HepG2 (cell line): ENCODE measurements around the gene WWTR1. TPM values are rescaled to one million over a fixed set of nuclear protein-coding genes. Genes with fewer than 3 reads are reported as not detected.
A peak's percentile ranks its signal among the peaks of the same experiment; 100 is the strongest.

Experiments used
- ATAC-seq: fragments of 200-7000 bp; cut with Tn5 transposase; 3 replicates; pipeline ENCODE4 v1.9.1; 2020; ENCODE audit warnings: mild to moderate bottlenecking, moderate library complexity
- BruUV-seq: library from RNA; stranded (reverse); fragments of 400-500 nt; replicated peaks from 2 replicates; lab custom pipeline; 2021; lab: Mats Ljungman, UMichigan
- CTCF ChIA-PET: fragments of 300-600 bp; formaldehyde crosslinking; extraction: SDS; loops from one replicate; lab custom pipeline; 2021; ENCODE audit warnings: low total read pairs, inconsistent platforms, low intra/inter-chr PET ratio; lab: Yijun Ruan, JAX
- POLR2A ChIA-PET: fragments of 350-600 bp; sonication (Branson Sonifier 250); formaldehyde crosslinking; loops from one replicate; lab custom pipeline; 2020; ENCODE audit warnings: antibody characterized with exemption, inconsistent platforms; lab: Yijun Ruan, JAX
- DNase-seq: peaks from one replicate; pipeline ENCODE4 v3.0.0-alpha.2; 2015; ENCODE audit warnings: low spot score
- FAIRE-seq: peaks from 3 replicates; lab custom pipeline; 2011; peaks lifted over from hg19 to GRCh38; lab: Jason Lieb, UNC
- H2AFZ ChIP-seq: one replicate; pipeline ENCODE4 v1.6.1; 2011; ENCODE audit warnings: low read length, inconsistent platforms
- H3K27ac ChIP-seq: fragments of 300-600 bp; 3 replicates; pipeline ENCODE4 v1.8.0; 2011; ENCODE audit warnings: mixed run types, mild to moderate bottlenecking, mixed read lengths, low read length, inconsistent platforms; ENCODE audit not compliant: insufficient read depth; ENCODE audit errors: extremely low read length
- H3K27me3 ChIP-seq, 2 experiments: fragments of 200-600 bp in 1 of 2; 2 replicates in 1 of 2; 3 replicates in 1 of 2; pipeline versions ENCODE4 v1.6.0 to v1.8.0; 2011; ENCODE audit warnings: low read length in 2 of 2, mild to moderate bottlenecking in 2 of 2, moderate library complexity in 2 of 2, inconsistent platforms in 1 of 2; ENCODE audit not compliant: insufficient read depth in 2 of 2, control insufficient read depth in 1 of 2
- H3K36me3 ChIP-seq, 2 experiments: fragments of 200-600 bp in 1 of 2; replicated peaks in 1 of 2; 2 replicates in 1 of 2; 3 replicates in 1 of 2; pipeline versions ENCODE4 v1.5.1 to v1.8.0; 2011; ENCODE audit warnings: low read length in 2 of 2, inconsistent platforms in 1 of 2; ENCODE audit not compliant: insufficient read depth in 2 of 2, control insufficient read depth in 1 of 2
- H3K4me1 ChIP-seq: 2 replicates; pipeline ENCODE4 v1.5.1; 2012; ENCODE audit warnings: low read length, inconsistent platforms; ENCODE audit not compliant: insufficient read depth
- H3K4me2 ChIP-seq: 2 replicates; pipeline ENCODE4 v1.6.0; 2011; ENCODE audit warnings: low read depth, low read length, inconsistent platforms
- H3K4me3 ChIP-seq, 3 experiments: fragments of 200-600 bp in 1 of 3; sonication (generic), shearing (Covaris generic) in 1 of 3; replicated peaks in 1 of 3; 2 replicates each; pipeline ENCODE4 v1.5.1; 2011 to 2016; ENCODE audit warnings: low read length in 3 of 3, inconsistent platforms in 2 of 3, low read depth in 2 of 3, mild to moderate bottlenecking in 2 of 3, control low read depth in 1 of 3, mixed read lengths in 1 of 3; ENCODE audit not compliant: insufficient read depth in 1 of 3
- H3K79me2 ChIP-seq: one replicate; pipeline ENCODE4 v1.6.1; 2011; ENCODE audit warnings: low read length, inconsistent platforms; ENCODE audit not compliant: insufficient read depth
- H3K9ac ChIP-seq: 2 replicates; pipeline ENCODE4 v1.6.0; 2011; ENCODE audit warnings: mild to moderate bottlenecking, low read depth, low read length, inconsistent platforms; ENCODE audit not compliant: insufficient read depth
- H3K9me3 ChIP-seq: 2 replicates; pipeline ENCODE4 v1.5.1; 2012; ENCODE audit warnings: mild to moderate bottlenecking, low read length
- H4K20me1 ChIP-seq: 2 replicates; pipeline ENCODE4 v1.6.0; 2011; ENCODE audit warnings: inconsistent platforms, mild to moderate bottlenecking, low read length, moderate library complexity; ENCODE audit not compliant: insufficient read depth
- AKAP8 ChIP-seq: sonication (generic); formaldehyde crosslinking; IDR thresholded peaks from 2 replicates; pipeline ENCODE4 v1.5.1; 2020; ENCODE audit warnings: mild to moderate bottlenecking, missing genetic modification reagents
- ERF ChIP-seq: IDR thresholded peaks from 2 replicates; pipeline ENCODE4 v1.6.1; 2018; ENCODE audit warnings: missing biosample characterization, missing genetic modification reagents
- MXI1 ChIP-seq: IDR thresholded peaks from 3 replicates; pipeline ENCODE4 v1.6.1; 2012; ENCODE audit warnings: low read depth, low read length, inconsistent platforms, borderline replicate concordance
- NFIC ChIP-seq: IDR thresholded peaks from 2 replicates; pipeline ENCODE4 v1.6.1; 2012; ENCODE audit warnings: mild to moderate bottlenecking, low read length, inconsistent platforms
- SRSF9 ChIP-seq: fragments of 200-400 bp; formaldehyde crosslinking; IDR thresholded peaks from 2 replicates; pipeline ENCODE4 v1.6.1; 2018; ENCODE audit warnings: borderline replicate concordance, mild to moderate bottlenecking, low read depth, low read length; ENCODE audit not compliant: insufficient read depth, poor library complexity, severe bottlenecking
- TBP ChIP-seq: sonication (generic); formaldehyde crosslinking; IDR thresholded peaks from 2 replicates; pipeline ENCODE4 v1.5.0; 2020; ENCODE audit warnings: missing genetic modification reagents
- U2AF2 ChIP-seq: fragments of 200-400 bp; formaldehyde crosslinking; IDR thresholded peaks from 2 replicates; pipeline ENCODE4 v1.6.1; 2017; ENCODE audit warnings: low read depth, mild to moderate bottlenecking, low read length
- WGBS: methylation state at CpG from one replicate; pipeline ENCODE4 v1.1.6; 2017; ENCODE audit warnings: low lambda C conversion rate; 5-methylcytosine and 5-hydroxymethylcytosine counted together
- in situ Hi-C: cut with HindIII; loops from 2 replicates; pipeline ENCODE4 v1.10.0; 2017; ENCODE audit warnings: low pct_unique_long_range_greater_than_20kb; ENCODE audit not compliant: extremely low pct_ligation_motif_present
- intact Hi-C: fragments of 100-400 bp; cut with micrococcal nuclease; formaldehyde crosslinking; loops from one replicate; pipeline ENCODE4 v1.10.0; 2022; ENCODE audit not compliant: unreplicated experiment
- polyA plus RNA-seq, 8 experiments: library from polyadenylated mRNA; depleted of rRNA in 3 of 8; stranded (reverse) in 7 of 8; unstranded in 1 of 8; fragments of >200 nt; fragmentation: Illumina TruSeq in 4 of 8; extraction: Trizol in 4 of 8; gene quantifications; 2 replicates each; pipeline versions ENCODE4 v1.2.1 to v1.2.3, GENCODE V29; 2011 to 2016; ENCODE audit warnings: low read depth in 4 of 8, missing spikeins in 1 of 8, mixed read lengths in 1 of 8; ENCODE audit not compliant: insufficient read depth in 1 of 8
- total RNA-seq, 5 experiments: library from RNA; depleted of rRNA; stranded (reverse); fragments of >200 nt; fragmentation: Illumina TruSeq; extraction: Trizol; gene quantifications; 2 replicates each; pipeline ENCODE4 v1.2.3, GENCODE V29; 2016; ENCODE audit warnings: low read depth in 1 of 5
- TF ChIP-seq, protein P1 (sequence below): sonication (generic); formaldehyde crosslinking; IDR thresholded peaks from 2 replicates; pipeline ENCODE4 v1.4.0; 2020; ENCODE audit warnings: missing genetic modification reagents, borderline replicate concordance
- TF ChIP-seq, protein P2 (sequence below): sonication (generic); formaldehyde crosslinking; IDR thresholded peaks from 2 replicates; pipeline ENCODE4 v1.8.0; 2022; ENCODE audit warnings: mild to moderate bottlenecking, missing genetic modification reagents, moderate library complexity
- TF ChIP-seq, protein P3 (sequence below), 2 experiments: sonication (generic) in 1 of 2; formaldehyde crosslinking in 1 of 2; IDR thresholded peaks; 2 replicates each; pipeline versions ENCODE4 v1.5.1 to v1.6.1; 2011 to 2020; ENCODE audit warnings: borderline replicate concordance in 1 of 2, low read depth in 1 of 2, low read length in 1 of 2, mild to moderate bottlenecking in 1 of 2, missing genetic modification reagents in 1 of 2, moderate library complexity in 1 of 2
- TF ChIP-seq, protein P4 (sequence below): sonication (generic); formaldehyde crosslinking; IDR thresholded peaks from 2 replicates; pipeline ENCODE4 v1.9.0; 2021; ENCODE audit warnings: missing genetic modification reagents, borderline replicate concordance

The WWTR1 gene
- total and polyA plus RNA-seq, 2 of the 13 experiments (the other 11 are each of a cell fraction or from before 2014, with no cell fraction given) = 19.7 to 139 TPM

GRCh38 chr3:149532489-149533180 lies 125.2 kb downstream of the WWTR1 start (continued):
- TF ChIP-seq, protein P1, sequence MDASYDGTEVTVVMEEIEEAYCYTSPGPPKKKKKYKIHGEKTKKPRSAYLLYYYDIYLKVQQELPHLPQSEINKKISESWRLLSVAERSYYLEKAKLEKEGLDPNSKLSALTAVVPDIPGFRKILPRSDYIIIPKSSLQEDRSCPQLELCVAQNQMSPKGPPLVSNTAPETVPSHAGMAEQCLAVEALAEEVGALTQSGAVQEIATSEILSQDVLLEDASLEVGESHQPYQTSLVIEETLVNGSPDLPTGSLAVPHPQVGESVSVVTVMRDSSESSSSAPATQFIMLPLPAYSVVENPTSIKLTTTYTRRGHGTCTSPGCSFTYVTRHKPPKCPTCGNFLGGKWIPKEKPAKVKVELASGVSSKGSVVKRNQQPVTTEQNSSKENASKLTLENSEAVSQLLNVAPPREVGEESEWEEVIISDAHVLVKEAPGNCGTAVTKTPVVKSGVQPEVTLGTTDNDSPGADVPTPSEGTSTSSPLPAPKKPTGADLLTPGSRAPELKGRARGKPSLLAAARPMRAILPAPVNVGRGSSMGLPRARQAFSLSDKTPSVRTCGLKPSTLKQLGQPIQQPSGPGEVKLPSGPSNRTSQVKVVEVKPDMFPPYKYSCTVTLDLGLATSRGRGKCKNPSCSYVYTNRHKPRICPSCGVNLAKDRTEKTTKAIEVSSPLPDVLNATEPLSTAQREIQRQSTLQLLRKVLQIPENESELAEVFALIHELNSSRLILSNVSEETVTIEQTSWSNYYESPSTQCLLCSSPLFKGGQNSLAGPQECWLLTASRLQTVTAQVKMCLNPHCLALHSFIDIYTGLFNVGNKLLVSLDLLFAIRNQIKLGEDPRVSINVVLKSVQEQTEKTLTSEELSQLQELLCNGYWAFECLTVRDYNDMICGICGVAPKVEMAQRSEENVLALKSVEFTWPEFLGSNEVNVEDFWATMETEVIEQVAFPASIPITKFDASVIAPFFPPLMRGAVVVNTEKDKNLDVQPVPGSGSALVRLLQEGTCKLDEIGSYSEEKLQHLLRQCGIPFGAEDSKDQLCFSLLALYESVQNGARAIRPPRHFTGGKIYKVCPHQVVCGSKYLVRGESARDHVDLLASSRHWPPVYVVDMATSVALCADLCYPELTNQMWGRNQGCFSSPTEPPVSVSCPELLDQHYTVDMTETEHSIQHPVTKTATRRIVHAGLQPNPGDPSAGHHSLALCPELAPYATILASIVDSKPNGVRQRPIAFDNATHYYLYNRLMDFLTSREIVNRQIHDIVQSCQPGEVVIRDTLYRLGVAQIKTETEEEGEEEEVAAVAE = 0 out of 2 replicates have a peak, but pooled peaks have one; percentile 25

DNA sequence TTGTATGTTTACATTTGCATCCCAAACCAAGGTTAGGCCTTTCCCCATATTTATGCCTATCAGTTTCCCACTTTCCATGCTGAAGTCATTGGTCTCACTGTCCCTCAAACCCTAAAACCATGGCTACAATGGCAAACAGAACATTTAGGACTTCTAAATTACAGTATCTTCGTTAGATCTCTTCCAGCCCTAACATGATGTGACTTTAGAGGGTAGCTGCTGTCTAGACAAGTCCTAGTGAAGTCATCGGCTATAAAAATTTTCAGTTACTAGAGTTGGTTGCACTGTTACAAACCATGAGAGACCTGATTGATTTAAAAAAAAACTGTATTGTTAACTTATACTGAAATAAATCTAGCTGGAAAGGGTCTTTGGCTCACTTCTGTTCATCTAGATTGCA lies 128.7 kb downstream of the WWTR1 start:
- no peak overlapping the region for H3K27ac ChIP-seq
- TF ChIP-seq ERF (CRISPR knock-in tag) (no peak), SRSF9 (no peak), AKAP8 (CRISPR knock-in tag) (no peak), TBP (CRISPR knock-in tag) (no peak), NFIC (no peak), MXI1 (no peak), U2AF2 (no peak)
- TF ChIP-seq, protein P2, sequence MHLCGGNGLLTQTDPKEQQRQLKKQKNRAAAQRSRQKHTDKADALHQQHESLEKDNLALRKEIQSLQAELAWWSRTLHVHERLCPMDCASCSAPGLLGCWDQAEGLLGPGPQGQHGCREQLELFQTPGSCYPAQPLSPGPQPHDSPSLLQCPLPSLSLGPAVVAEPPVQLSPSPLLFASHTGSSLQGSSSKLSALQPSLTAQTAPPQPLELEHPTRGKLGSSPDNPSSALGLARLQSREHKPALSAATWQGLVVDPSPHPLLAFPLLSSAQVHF (CRISPR knock-in tag) = no peak
- TF ChIP-seq, protein P3, sequence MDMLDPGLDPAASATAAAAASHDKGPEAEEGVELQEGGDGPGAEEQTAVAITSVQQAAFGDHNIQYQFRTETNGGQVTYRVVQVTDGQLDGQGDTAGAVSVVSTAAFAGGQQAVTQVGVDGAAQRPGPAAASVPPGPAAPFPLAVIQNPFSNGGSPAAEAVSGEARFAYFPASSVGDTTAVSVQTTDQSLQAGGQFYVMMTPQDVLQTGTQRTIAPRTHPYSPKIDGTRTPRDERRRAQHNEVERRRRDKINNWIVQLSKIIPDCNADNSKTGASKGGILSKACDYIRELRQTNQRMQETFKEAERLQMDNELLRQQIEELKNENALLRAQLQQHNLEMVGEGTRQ (IDR thresholded peaks at IDR 0.05; ENCODE audit: low read depth, low read length) = no peak
- TF ChIP-seq, protein P3 (CRISPR knock-in tag; IDR thresholded peaks at IDR 0.05; ENCODE audit: borderline replicate concordance) = no peak
- TF ChIP-seq, protein P4, sequence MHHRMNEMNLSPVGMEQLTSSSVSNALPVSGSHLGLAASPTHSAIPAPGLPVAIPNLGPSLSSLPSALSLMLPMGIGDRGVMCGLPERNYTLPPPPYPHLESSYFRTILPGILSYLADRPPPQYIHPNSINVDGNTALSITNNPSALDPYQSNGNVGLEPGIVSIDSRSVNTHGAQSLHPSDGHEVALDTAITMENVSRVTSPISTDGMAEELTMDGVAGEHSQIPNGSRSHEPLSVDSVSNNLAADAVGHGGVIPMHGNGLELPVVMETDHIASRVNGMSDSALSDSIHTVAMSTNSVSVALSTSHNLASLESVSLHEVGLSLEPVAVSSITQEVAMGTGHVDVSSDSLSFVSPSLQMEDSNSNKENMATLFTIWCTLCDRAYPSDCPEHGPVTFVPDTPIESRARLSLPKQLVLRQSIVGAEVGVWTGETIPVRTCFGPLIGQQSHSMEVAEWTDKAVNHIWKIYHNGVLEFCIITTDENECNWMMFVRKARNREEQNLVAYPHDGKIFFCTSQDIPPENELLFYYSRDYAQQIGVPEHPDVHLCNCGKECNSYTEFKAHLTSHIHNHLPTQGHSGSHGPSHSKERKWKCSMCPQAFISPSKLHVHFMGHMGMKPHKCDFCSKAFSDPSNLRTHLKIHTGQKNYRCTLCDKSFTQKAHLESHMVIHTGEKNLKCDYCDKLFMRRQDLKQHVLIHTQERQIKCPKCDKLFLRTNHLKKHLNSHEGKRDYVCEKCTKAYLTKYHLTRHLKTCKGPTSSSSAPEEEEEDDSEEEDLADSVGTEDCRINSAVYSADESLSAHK (CRISPR knock-in tag) = no peak

More for the DNA sequence above, 128.7 kb downstream of the WWTR1 start:
- intact Hi-C loops (no loop called here), in situ Hi-C loops (loop anchor here (5.0 kb wide), 1 partner anchor 183 kb away; no protein-coding TSS in a partner anchor)
- H2AFZ ChIP-seq = no peak overlapping the region
- DNase-seq (no peak), FAIRE-seq (no peak), ATAC-seq (no peak)
- no peak overlapping the region for H3K9ac ChIP-seq
- POLR2A ChIA-PET = no interaction called here
- H4K20me1 ChIP-seq = peaks cover 37% of the 10 kb centered on the region
- WGBS = 100% methylated on average over 2 of the region's 2 CpGs
- no TSS peak for BruUV-seq
- no peaks in the 10 kb centered on the region for H3K9me3 ChIP-seq
- H3K36me3 ChIP-seq = peaks cover 14 to 64% of the 10 kb centered on the region in 2 experiments
- peaks cover 15% of the 10 kb centered on the region for H3K79me2 ChIP-seq
- no peak overlapping the region for H3K4me2 ChIP-seq
- H3K4me1 ChIP-seq = peaks cover 34% of the 10 kb centered on the region
- H3K27me3 ChIP-seq = no peaks in the 10 kb centered on the region
- CTCF ChIA-PET = no interaction called here
- H3K4me3 ChIP-seq = no peak overlapping the region
